H1 (cell line): ENCODE data around the gene SIX4. TPM values are rescaled to one million over a fixed set of nuclear protein-coding genes. Genes with fewer than 3 reads are reported as not detected.

ENCODE experiments used
- CBX8 ChIP-seq: fragments of 300-800, 300-1000 bp; sonication (generic); IDR thresholded peaks from 2 replicates; pipeline ENCODE4 v1.7.1; 2016; ENCODE audit warnings: low read depth, low read length, borderline replicate concordance
- CHD7 ChIP-seq: fragments of 300-600 bp; sonication (generic); IDR thresholded peaks from 2 replicates; pipeline ENCODE4 v1.7.1; 2012; ENCODE audit warnings: low read length, moderate library complexity, mild to moderate bottlenecking, inconsistent platforms; ENCODE audit not compliant: insufficient replicate concordance
- KDM1A ChIP-seq: fragments of 200-600, 300-600 bp; sonication (generic); IDR thresholded peaks from 2 replicates; pipeline ENCODE4 v1.7.1; 2016; ENCODE audit warnings: mild to moderate bottlenecking, low read length, borderline replicate concordance
- RNF2 ChIP-seq: fragments of 200-900, 300-1000 bp; sonication (generic); IDR thresholded peaks from 2 replicates; pipeline ENCODE4 v1.7.1; 2016; ENCODE audit warnings: borderline replicate concordance, low read depth, mild to moderate bottlenecking, antibody characterized with exemption, low read length; ENCODE audit not compliant: poor library complexity, severe bottlenecking; ENCODE audit errors: missing control alignments
- TAF1 ChIP-seq: IDR thresholded peaks from 2 replicates; pipeline ENCODE4 v1.6.1; 2011; ENCODE audit warnings: mild to moderate bottlenecking, low read depth, low read length
- TEAD4 ChIP-seq: IDR thresholded peaks from 2 replicates; pipeline ENCODE4 v1.6.1; 2012; ENCODE audit warnings: low read depth, low read length, inconsistent platforms, mixed read lengths
- polyA plus RNA-seq, 7 experiments: library from polyadenylated mRNA; depleted of rRNA in 3 of 7; stranded (reverse) in 5 of 7; unstranded in 2 of 7; fragments of >200 nt in 5 of 7; fragments of 200-250 nt in 2 of 7; gene quantifications; 1 replicate in 5 of 7; 2 replicates in 1 of 7; 4 replicates in 1 of 7; pipeline versions ENCODE4 v1.2.1 to v1.2.3, GENCODE V29; 2011 to 2013; ENCODE audit warnings: missing spikeins in 2 of 7, mixed read lengths in 2 of 7
- total RNA-seq: library from RNA; stranded (reverse); fragmentation: NEBNext Ultra II Directional; extraction: Animal tissue kit (Norgen Biotek cat#: 25700); gene quantifications from 2 replicates; pipeline ENCODE4 v1.2.1, GENCODE V29; 2021
- TF ChIP-seq, protein P1 (sequence below): IDR thresholded peaks from 2 replicates; pipeline ENCODE4 v1.6.1; 2012; ENCODE audit warnings: low read length, inconsistent platforms

SIX4 gene
- total and polyA plus RNA-seq, 2 of the 8 experiments (the other 6 are each of a cell fraction or from before 2014, with no cell fraction given) = 9.0 to 38.9 TPM

DNA sequence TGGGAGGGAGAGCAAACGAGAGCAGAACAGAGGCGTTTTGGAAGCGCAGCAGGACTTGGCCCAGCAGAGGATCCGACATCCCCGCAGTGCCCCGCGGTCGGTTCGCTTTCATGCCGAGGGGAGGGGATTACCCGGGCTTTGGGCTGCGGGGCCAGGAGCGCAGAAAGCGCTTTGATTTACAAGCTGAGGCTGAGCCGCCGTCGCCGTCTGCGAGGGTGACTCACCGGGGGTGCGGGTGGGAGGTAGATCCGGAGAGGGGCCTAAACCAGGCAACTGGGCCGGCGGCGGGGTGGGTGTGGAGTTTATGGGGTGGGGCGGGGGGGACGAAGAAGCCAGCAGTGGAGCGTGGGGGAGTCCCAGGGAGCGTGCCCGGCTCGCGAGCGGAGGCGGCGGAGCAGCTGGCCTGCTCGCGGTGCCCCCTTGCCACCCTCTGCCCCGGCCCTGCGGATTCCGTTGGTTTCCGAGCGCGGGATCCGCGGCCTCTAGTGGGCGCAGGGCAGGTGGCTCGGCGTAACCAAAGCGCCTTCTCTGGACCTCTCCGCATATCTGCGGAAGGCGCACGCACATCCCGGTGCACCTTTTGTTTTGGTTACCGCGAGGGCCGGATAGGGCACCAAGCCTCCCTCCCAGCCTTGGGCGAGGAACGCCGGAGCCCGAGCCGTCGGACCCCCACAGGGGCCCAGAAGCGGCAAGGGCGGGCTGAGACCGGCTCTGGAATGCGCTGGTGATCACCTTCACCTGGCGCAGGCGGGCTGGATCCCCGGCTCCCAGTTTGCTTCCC, 2.6 kb downstream of the SIX4 start (continued):
- TF ChIP-seq KDM1A (no peak), CHD7 (no peak), TAF1 (peak; percentile 58; the same call in 1 of the 2 replicates), RNF2 (no peak), CBX8 (no peak), TEAD4 (peak; percentile 40; the same call in 1 of the 2 replicates)
- TF ChIP-seq, protein P1, sequence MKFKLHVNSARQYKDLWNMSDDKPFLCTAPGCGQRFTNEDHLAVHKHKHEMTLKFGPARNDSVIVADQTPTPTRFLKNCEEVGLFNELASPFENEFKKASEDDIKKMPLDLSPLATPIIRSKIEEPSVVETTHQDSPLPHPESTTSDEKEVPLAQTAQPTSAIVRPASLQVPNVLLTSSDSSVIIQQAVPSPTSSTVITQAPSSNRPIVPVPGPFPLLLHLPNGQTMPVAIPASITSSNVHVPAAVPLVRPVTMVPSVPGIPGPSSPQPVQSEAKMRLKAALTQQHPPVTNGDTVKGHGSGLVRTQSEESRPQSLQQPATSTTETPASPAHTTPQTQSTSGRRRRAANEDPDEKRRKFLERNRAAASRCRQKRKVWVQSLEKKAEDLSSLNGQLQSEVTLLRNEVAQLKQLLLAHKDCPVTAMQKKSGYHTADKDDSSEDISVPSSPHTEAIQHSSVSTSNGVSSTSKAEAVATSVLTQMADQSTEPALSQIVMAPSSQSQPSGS = no peak
